LoVo (cell line): ENCODE results near the gene ZNF771.
"Not testable (repeated sequence)": the region's sequence is repeated elsewhere in the genome, so short reads cannot be mapped to it uniquely, and the experiment has no call there.

Experiments
- DNase-seq: peaks from one replicate; pipeline ENCODE4 v3.0.0-alpha.2; 2016; ENCODE audit warnings: low spot score

The ZNF771 gene

DNA sequence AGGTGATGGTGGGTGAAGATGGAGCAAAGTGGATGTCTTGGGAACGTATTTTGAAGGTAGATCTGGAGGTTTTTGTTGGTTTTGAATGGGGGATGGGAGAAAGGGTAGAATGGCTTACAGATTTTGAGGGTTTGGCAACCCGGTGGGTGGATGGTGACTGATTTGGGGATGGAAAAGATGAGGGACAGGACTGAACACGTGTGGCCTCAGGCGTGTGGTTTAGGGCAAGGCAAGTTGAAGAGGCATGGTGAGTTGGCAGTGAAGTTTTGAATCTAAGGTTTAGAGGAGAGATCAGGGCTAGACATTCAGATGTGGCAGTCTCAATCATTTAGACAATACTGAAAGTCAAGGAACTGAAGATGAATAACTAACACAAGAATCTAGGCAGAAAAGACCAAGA is 27.4 kb downstream of the ZNF771 start:
- DNase-seq, result no peak

DNA sequence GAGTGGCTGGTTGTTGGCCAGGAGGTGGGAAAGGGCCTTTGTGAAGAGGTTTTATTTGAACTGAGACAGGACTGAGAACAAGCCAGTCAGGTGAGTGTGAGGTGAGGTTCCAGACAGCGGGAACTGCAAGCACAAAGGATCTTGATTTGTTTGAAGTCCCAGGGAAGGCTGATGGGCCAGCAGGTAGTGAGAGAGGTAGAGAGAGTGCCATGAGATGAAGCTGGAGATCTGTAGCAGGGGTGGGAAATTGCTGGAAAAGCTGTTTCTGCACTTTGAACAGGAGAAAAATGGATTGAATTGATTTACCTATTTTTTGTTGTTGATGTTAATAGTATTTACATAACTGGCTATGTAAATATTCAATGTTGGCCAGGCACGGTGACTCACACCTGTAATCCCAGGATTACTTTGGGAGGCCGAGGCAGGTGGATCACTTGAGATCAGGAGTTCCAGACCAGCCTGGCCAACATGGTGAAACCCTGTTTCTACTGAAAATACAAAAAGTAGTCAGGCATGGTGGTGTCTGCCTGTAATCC is 30.2 kb downstream of the ZNF771 start:
- DNase-seq, result peak; percentile 34

DNA sequence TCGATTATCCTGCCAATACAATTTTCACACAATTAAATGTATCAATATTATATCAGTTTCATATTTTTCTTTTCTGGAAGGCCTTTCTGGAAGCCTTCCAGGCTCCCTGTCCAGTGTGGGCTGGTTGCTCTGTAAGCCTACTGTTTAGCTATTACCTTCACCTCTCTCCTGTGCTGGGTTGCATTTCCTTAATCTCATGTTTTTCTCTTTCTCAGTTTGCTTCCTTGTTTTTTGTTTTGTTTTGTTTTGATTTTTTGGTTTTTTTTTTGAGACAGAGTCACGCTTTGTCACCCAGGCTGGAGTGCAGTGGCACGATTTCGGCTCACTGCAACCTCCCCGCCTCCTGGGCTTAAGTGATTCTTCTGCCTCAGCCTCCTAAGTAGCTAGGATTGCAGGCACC is 31.4 kb downstream of the ZNF771 start:
- no peak for DNase-seq

DNA sequence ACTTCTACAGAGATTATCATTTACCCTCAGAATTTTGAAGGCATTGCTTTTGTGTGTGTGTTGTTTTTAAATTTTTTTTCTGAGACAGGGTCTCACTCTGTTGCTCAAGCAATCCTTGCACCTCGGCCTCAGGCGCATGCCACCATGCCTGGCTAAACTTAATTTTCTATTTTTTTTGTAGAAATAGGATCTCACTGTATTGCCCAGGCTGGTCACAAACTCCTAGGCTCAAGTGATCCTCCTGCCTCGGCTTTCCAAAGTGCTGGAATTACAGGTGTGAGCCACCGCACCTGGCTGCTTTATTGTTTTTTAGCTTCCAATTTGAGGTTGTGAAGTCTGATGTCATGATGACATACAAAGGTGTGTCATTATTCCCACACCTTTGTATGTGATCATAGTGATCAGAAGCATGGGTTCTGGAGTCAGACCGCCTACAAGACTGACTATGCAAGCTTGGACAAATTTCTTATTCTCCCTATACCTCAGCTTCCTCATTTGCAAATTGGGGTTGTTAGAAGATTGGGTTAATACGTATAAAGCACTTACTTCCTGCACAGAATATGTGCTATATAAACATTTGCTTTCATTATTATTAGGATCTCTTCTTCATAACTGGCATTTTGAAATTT is 32.4 kb downstream of the ZNF771 start:
- no peak for DNase-seq

DNA sequence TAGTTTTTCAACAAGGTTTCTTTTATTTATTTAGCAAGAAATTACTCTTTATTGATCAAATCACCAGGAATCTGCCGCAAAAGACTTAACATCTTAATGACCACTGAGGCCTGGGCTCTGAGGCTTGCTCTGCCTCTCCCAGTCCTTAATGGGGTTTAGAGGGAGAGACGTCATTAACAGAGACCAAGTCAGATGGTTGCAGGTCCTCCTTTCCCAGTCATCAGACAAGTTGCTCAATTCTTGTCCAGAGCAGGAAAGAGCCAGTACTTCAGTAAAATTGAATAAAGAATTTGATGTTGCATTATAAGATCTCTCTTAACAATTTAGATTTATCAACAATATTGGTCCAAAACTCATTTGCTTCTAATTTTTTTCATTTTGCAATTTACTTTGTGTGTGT is 36.2 kb downstream of the ZNF771 start:
- DNase-seq, result no peak

DNA sequence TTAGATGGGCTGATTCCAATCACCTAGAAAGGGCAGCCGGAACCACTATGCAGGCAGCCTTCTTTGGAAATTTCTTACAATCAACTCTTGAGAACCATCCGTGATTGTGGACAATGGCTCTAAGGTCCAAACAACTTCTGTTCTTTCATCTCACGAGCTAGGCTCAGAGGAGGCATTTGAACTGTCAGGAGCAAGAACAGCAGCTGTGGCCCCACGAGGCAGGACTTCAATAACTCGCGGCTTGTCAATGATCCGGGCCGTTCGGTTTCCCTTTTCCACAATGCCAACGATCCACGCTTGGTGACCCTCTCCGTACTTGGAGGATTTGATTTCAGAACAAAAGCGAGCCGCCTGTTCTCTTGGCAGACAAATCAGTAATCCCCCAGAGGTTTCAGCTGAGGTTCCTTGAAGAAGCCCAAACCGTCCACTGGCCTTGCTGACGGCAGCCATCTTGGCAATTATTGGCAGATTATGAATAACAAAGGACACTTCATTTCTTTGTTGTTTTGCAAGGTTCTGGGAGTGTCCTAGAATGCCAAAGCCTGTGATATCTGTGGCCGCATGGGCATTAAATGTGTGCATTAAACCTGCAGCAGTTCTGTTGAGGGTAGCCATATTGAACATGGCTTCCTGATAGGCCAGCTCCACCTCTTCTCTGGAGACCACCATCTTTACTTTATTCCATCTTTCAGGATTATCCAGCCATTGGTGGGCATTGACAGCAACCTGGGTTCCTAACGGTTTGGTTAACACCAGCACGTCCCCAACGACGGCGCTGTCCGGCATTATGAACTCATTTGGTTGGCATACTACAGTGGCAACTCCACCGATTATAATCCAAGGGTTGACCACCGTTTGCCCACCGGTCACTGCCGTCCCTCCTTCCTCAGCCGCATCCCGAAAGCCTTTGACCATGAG is 37.1 kb downstream of the ZNF771 start:
- no peak for DNase-seq

DNA sequence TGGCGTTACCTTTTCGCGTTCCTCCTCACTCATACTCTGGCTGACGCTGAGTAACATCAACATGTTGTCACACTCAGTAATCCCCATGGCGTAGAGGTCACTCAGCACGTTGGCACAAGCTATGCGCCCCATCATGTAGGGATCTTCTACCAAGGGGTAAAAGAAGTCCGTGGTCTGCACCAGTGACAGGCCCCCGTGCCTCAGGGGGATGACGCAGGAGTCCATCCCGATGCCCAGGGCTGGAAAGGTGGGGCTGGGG is 37.7 kb downstream of the ZNF771 start:
- no peak for DNase-seq

DNA sequence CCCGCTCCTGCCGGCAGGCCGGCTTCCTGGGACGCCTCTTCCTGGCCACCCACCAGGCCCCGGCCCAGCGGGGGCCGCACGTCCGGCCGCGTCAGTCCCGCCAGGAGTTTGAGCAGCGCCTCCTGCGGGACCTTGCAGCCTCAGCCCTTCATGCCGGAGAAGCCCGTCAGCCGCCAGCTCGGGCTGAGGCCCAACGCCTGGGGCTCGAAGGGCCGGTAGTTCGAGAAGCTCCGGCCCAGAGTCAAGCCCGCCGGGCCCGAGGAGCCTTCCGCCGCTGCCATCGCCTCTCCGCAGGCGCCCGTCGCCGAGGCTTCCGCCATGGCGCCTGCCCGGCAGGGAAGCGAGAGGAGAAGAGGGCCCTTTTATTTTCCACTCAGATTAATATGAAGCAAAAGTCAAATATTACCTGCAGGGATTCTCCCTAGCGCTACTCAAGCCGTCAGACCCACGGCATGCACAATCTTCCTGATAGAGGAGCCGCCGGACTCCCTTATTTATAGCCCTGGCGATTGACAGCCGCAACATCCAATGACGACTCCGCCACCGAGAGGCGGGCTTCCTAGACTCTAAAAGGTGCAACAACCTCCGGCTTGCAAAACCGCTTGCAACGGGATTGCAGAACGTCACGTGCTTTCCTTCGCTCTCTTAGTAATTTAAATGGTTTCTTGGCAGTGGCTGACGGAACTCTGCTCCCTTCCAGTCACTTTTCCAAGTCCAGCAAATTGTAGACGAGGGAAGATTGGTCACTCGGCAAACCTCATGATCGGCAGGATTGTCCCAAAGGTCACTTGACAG is 38.2 kb downstream of the ZNF771 start, which contains the start of gene SEPHS2:
Gene SEPHS2, minus strand, starts transcription at position 467 of the 795 bp plus-strand sequence. Its CDS starts 147 bp downstream, at position 320.
- peak; percentile 95 for DNase-seq

DNA sequence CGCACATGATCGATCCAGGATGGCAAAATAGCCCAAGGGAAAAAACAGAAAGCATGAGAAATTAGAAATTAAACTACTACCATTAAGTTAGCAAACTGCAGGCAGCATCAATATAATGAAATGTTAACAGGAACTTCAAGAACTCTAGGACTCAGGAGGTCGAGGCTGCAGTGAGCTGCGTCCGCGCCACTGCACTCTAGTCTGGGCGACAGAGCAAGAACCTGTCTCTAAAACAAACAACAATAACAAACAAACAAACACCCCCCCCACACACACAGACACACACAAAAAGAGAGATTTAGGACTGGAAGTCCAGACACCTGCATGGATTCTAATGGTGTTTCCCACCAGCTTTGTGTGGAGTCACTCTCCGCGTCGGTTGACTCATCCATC is 38.8 kb downstream of the ZNF771 start:
- no peak for DNase-seq

DNA sequence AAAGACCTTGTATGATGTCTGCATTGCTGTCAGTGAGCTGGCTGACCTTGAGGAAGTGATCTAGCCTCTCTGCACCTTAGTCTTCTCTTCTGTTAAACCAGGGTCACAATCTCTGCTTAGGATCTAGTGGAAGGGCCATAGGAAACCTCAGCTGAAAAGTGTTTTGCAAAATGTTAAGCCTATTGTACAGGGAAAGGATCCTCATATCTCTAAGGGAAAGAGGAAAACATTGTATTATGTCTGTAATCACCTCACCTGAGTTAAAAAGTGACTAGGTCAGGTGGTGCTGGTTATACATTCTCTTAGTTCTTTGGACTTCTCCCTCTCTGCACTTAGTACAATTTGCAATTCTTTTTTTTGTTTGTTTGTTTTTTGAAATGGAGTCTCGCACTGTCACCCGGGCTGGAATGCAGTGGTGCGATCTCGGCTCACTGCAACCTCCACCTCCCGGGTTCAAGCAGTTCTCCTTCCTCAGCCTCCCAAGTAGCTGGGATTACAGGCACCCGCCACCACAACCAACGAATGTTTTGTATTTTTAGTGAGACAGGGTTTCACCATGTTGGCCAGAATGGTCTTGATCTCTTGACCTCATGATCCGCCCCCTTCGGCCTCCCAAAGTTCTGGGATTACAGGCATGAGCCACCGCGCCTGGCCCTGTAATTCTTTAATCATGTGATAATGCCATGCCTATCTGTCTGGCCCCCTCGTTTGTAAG is 40.3 kb downstream of the ZNF771 start:
- no peak for DNase-seq

DNA sequence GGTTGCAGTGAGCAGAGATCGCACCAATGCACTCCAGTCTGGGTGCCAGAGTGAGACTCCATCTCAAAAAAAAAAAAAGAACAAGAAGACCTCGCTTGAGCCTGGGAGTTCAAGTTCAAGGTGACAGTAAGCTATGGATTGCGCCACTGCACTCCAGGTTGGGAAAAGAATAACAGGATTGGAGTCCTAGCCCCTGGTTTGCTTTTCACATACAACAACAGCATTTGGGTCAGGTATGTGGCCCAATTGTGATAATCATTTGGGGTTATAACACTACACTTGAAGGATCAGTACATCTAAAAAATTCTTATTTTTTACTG is 41.7 kb downstream of the ZNF771 start:
- DNase-seq, result no peak

DNA sequence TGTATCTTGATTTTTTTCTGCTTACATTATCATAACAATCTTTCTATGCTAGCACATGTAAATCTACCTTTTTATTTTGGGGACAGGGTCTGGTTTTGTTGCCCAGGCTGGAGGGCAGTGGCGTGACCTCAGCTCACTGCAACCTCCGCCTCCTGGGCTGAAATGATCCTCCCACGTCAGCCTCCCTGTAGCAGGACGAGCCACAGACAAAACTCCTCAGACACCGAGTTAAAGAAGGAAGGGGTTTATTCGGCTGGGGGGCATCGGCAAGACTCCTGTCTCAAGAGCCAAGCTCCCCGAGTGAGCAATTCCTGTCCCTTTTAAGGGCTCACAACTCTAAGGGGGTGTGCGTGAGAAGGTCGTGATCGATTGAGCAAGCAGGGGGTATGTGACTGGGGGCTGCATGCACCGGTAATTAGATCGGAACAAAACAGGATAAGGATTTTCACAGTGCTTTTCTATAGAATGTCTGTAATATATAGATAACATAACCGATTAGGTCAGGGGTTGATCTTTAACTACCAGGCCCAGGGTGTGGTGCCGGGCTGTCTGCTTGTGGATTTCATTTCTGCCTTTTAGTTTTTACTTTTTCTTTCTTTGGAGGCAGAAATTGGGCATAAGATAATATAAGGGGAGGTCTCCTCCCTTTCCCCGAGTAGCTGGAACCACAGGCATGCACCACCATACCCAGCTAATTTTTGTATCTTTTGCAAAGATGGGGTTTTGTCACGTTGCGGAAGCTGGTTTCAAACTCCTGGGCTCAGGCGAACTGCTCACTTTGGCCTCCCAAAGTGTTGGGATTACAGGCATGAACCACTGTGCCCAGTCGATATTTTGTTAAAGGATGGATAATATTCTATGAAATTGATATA is 45.5 kb downstream of the ZNF771 start:
- DNase-seq, result not testable (repeated sequence)

DNA sequence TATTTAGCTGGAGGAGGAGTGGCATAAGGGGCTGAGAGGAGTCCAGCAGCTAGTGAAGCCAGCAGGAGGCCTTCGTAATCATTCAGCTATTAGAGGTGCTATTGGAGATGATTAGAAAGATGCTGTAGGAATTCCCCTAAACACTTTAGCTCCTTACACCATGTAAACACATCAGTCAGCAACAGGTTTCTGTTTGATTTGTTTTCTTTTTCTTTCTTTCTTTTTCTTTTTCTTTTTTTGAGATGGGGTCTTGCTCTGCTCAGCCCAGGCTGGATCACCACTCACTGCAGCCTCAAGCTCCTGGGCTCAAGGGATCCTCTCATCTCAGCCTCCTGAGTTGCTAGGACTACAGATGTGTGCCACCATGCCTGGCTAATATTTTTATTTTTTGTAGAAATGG is 48.9 kb downstream of the ZNF771 start:
- DNase-seq, result no peak

DNA sequence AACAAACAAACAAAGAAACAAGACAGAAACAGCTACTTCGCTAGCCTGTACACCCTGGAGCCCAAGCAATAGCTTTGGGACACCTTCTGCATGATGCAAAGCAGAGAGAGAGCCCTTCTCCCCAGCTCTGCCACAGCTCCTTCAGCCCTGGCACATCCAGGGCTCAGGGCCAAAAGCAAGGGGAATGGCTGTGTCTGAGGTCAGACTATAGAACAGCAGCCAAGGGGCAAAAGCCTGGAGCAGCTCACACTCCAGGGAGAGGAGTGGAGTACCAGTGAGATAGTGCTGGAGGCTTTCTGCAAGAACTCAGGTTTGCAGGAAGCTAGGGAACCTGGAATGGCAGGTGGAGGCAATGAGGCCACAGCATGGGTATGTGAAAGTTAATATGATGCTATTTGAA is 49.9 kb downstream of the ZNF771 start:
- DNase-seq, result no peak

DNA sequence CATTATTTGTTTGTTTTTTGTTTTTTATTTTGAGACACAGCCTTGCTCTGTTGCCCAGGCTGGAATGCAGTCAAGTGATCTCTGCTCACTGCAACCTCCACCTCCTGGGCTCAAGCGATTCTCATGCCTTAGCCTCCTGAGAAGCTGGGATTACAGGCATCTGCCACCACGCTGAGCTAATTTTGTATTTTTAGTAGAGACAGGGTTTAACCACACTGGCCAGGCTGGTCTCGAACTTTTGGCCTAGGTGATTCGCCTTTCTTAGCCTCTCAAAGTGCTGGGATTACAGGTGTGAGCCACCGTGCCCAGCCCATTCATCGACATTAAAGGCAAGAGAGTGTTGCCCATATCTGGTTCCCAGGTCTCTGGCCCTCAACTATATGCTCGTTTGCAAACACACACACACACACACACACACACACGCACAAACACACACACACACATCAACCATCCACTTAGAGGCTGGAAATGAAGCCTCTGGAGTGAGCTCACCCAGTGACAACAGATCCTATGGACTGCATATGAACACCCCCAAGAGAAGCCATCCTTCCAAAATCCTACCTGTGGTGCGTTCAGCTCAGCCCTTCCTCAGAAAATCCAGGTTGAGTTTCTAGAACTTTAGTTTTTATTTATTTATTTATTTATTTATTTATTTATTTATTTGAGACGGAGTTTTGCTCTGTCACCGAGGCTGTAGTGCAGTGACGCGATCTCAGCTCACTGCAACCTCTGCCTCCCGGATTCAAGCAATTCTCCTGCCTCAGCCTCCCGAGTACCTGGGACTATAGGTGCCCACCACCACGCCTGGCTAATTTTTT is 50.5 kb downstream of the ZNF771 start:
- DNase-seq, result no peak

DNA sequence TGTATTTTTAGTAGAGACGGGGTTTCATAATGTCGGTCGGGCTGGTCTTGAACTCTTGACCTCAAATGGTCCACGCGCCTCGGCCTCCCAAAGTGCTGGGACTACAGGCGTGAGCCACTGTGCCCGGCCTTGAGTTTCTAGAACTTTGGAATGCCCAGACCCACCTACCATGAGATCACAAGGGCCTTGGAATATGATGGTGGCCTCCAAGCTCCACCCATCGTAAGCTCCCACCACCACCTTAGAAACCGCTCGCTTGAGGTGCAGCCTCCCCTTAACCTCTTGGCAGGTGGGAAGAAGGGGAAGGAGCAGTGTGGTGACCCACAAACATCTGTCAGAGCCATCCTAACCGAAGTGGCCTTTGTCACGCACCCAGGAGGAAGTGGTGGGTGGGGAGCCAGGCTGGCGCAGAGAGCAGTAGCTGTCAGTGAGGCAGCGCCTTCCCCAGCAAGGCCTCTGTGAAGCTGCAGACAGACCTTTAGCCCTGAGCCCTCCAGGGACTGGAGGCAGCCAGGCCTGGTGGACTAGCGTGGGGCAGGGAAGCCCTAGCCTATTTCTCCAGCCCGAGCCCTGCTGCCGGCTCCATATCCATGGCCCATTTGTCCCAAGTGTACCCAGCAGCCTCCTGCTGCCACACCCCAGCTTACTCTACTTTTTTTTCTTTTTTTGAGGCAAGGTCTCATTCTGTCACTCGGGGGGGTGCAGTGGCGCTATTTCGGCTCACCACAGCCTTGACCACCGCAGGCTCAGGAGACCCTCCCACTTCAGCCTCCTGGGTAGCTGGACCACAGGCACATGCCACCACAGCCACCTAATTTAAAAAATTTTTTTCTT is 51.4 kb downstream of the ZNF771 start:
- DNase-seq, result no peak

DNA sequence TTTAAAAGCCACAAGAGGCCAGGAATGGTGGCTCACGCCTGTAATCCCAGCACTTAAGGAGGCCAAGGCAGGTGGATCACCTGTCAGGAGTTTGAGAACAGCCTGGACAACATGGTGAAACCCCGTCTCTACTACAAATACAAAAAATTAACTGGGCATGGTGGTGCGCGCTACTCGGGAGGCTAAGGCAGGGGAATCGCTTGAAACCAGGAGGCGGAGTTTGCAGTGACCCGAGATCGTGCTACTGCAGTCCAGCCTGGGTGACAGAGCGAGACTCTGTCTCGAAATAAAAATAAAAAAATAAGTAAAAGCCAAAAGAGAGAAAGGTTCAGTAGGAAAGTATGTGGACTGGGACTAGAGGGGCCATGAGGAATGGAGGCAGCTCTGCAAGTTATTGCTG is 52.0 kb downstream of the ZNF771 start:
- no peak for DNase-seq

DNA sequence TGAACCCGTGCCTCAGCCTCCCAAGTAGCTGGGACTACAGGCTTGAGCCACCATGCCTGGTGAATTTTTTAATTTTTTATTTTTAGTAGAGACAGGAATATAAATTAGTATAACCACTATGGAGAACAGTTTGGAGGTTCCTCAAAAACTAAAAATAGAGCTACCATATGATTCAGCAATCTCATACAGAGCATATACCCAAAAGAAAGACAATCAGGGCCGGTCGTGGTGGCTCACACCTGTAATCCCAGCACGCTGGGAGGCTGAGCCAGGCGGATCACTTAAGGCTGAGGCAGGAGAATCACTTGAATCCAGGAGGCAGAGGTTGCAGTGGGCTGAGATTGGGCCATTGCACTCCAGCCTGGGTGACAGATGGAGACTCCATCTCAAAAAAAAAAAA is 54.0 kb downstream of the ZNF771 start:
- DNase-seq, result not testable (repeated sequence)

DNA sequence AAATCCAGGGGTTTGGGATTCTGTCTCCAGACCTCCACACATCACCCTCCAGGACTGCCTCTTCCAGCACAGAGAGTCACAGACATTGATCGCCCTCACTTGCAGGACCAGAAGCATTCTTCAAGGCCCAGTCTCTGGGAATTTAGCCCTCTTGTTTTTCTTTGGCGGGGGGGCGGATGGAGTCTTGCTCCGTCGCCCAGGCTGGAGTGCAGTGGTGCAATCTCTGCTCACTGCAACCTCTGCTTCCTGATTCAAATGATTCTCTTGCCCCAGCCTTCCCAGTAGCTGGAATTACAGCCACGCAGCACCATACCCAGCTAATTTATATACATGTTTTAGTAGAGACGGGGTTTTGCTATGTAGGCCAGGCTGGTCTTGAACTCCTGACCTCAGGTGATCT is 56.7 kb downstream of the ZNF771 start:
- DNase-seq, result no peak
